HepG2 (cell line): ENCODE measurements around the gene HES1. TPM values are rescaled to one million over a fixed set of nuclear protein-coding genes. Genes with fewer than 3 reads are reported as not detected.

Source experiments
- ADNP ChIP-seq: sonication (generic); formaldehyde crosslinking; IDR thresholded peaks from 2 replicates; pipeline ENCODE4 v1.4.0; 2020; ENCODE audit warnings: missing genetic modification reagents
- MAZ ChIP-seq, 2 experiments: sonication (generic) in 1 of 2; formaldehyde crosslinking in 1 of 2; IDR thresholded peaks; 2 replicates each; pipeline versions ENCODE4 v1.5.0 to v1.6.1; 2012 to 2020; ENCODE audit warnings: low read depth in 2 of 2, mild to moderate bottlenecking in 2 of 2, borderline replicate concordance in 1 of 2, improper control_type of control experiment in 1 of 2, low read length in 1 of 2, missing genetic modification reagents in 1 of 2, moderate library complexity in 1 of 2
- NFE2L2 ChIP-seq: fragments of 150-350 bp; IDR thresholded peaks from 2 replicates; pipeline ENCODE4 v1.6.1; 2014; ENCODE audit warnings: low read length
- PCBP2 ChIP-seq: fragments of 200-400 bp; formaldehyde crosslinking; optimal IDR thresholded peaks from 2 replicates; pipeline ENCODE3; 2018; ENCODE audit warnings: low read length, low read depth; ENCODE audit not compliant: poor library complexity, severe bottlenecking
- RFX5 ChIP-seq: IDR thresholded peaks from 2 replicates; pipeline ENCODE4 v1.6.1; 2011; ENCODE audit warnings: low read depth, low read length, improper control_type of control experiment
- RNF2 ChIP-seq: fragments of 450-650 bp; conservative IDR thresholded peaks from 2 replicates; pipeline ENCODE4 v1.6.1; 2016; ENCODE audit warnings: low read depth
- SMYD3 ChIP-seq: sonication (generic); formaldehyde crosslinking; IDR thresholded peaks from 2 replicates; pipeline ENCODE4 v1.8.1; 2023; ENCODE audit warnings: mild to moderate bottlenecking, missing genetic modification reagents
- ZNF331 ChIP-seq: sonication (generic); formaldehyde crosslinking; IDR thresholded peaks from 2 replicates; pipeline ENCODE4 v1.4.0; 2020; ENCODE audit warnings: missing genetic modification reagents
- ZNF382 ChIP-seq: sonication (generic); formaldehyde crosslinking; IDR thresholded peaks from 2 replicates; pipeline ENCODE4 v1.5.0; 2020; ENCODE audit warnings: missing genetic modification reagents, mild to moderate bottlenecking, borderline replicate concordance
- ZNF549 ChIP-seq: sonication (generic); formaldehyde crosslinking; IDR thresholded peaks from 2 replicates; pipeline ENCODE4 v1.5.0; 2020; ENCODE audit warnings: missing genetic modification reagents
- polyA plus RNA-seq, 8 experiments: library from polyadenylated mRNA; depleted of rRNA in 3 of 8; stranded (reverse) in 7 of 8; unstranded in 1 of 8; fragments of >200 nt; fragmentation: Illumina TruSeq in 4 of 8; extraction: Trizol in 4 of 8; gene quantifications; 2 replicates each; pipeline versions ENCODE4 v1.2.1 to v1.2.3, GENCODE V29; 2011 to 2016; ENCODE audit warnings: low read depth in 4 of 8, missing spikeins in 1 of 8, mixed read lengths in 1 of 8; ENCODE audit not compliant: insufficient read depth in 1 of 8
- total RNA-seq, 5 experiments: library from RNA; depleted of rRNA; stranded (reverse); fragments of >200 nt; fragmentation: Illumina TruSeq; extraction: Trizol; gene quantifications; 2 replicates each; pipeline ENCODE4 v1.2.3, GENCODE V29; 2016; ENCODE audit warnings: low read depth in 1 of 5
- TF ChIP-seq, protein P1 (sequence below), 2 experiments: sonication (generic) in 1 of 2; formaldehyde crosslinking in 1 of 2; IDR thresholded peaks; 2 replicates each; pipeline versions ENCODE4 v1.5.1 to v1.6.1; 2011 to 2020; ENCODE audit warnings: borderline replicate concordance in 1 of 2, low read depth in 1 of 2, low read length in 1 of 2, mild to moderate bottlenecking in 1 of 2, missing genetic modification reagents in 1 of 2, moderate library complexity in 1 of 2
- TF ChIP-seq, protein P2 (sequence below): sonication (generic); formaldehyde crosslinking; IDR thresholded peaks from 2 replicates; pipeline ENCODE4 v1.4.0; 2020; ENCODE audit warnings: missing genetic modification reagents
- TF ChIP-seq, protein P3 (sequence below): sonication (generic); formaldehyde crosslinking; IDR thresholded peaks from 2 replicates; pipeline ENCODE4 v1.4.0; 2020; ENCODE audit warnings: mild to moderate bottlenecking, missing genetic modification reagents

The HES1 gene
- total and polyA plus RNA-seq, 2 of the 13 experiments (the other 11 are each of a cell fraction or from before 2014, with no cell fraction given) = 15.4 to 19.8 TPM

DNA sequence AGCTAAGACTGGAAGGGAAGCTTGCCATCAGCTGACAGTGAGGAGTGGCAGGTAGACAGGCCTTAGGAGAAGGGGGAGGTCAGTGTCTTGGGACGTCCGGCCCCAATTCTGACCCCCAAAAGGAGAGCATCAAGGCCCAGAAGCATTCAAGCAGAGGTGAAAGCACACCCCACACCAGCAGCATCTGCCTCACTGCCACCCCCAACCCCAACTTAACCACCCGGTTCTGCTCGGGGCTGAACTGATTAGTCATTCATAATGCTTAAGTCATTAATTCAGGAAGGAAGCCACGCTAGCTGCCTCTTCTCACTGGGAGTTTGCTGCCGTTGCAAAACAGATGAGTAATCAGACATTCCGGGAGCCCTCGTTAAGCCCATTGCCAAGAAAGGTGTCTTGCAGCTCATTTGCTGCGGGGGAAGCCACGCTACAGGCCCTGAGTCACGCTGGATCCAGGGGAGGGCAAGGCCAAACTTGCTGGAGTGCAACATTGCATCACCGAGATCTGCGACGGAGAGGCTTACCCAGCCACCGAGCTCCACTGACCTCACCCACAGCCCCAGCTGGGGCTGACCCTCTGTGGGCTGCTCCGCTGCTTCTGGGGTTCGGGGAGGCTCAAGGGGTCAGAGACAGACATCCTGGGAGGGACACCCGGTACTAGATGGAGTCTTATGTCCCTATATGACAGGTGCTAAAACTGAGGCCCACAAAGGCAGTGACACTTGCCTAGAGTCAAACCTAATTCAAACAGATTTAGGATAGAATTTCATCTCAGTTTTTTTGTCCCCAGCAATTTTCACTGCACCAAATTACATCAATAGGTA, 46.4 kb upstream of the HES1 start (continued):
- TF ChIP-seq, protein P1, sequence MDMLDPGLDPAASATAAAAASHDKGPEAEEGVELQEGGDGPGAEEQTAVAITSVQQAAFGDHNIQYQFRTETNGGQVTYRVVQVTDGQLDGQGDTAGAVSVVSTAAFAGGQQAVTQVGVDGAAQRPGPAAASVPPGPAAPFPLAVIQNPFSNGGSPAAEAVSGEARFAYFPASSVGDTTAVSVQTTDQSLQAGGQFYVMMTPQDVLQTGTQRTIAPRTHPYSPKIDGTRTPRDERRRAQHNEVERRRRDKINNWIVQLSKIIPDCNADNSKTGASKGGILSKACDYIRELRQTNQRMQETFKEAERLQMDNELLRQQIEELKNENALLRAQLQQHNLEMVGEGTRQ (IDR thresholded peaks at IDR 0.05; ENCODE audit: low read depth, low read length) = no peak
- TF ChIP-seq, protein P1 (CRISPR knock-in tag; IDR thresholded peaks at IDR 0.05; ENCODE audit: borderline replicate concordance) = no peak
- TF ChIP-seq NFE2L2 (no peak), PCBP2 (no peak), ZNF331 (CRISPR knock-in tag) (0 out of 2 replicates have a peak, but pooled peaks have one; percentile 39), ADNP (CRISPR knock-in tag) (no peak), SMYD3 (CRISPR knock-in tag) (no peak), RFX5 (no peak), ZNF549 (CRISPR knock-in tag) (no peak), MAZ (IDR thresholded peaks at IDR 0.05; ENCODE audit: borderline replicate concordance, low read depth, low read length) (no peak), MAZ (CRISPR knock-in tag; IDR thresholded peaks at IDR 0.05; ENCODE audit: low read depth) (peak; percentile 62), RNF2 (no peak), ZNF382 (CRISPR knock-in tag) (no peak)
- TF ChIP-seq, protein P2, sequence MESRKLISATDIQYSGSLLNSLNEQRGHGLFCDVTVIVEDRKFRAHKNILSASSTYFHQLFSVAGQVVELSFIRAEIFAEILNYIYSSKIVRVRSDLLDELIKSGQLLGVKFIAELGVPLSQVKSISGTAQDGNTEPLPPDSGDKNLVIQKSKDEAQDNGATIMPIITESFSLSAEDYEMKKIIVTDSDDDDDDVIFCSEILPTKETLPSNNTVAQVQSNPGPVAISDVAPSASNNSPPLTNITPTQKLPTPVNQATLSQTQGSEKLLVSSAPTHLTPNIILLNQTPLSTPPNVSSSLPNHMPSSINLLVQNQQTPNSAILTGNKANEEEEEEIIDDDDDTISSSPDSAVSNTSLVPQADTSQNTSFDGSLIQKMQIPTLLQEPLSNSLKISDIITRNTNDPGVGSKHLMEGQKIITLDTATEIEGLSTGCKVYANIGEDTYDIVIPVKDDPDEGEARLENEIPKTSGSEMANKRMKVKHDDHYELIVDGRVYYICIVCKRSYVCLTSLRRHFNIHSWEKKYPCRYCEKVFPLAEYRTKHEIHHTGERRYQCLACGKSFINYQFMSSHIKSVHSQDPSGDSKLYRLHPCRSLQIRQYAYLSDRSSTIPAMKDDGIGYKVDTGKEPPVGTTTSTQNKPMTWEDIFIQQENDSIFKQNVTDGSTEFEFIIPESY = peak; percentile 33; the same call in 1 of the 2 replicates
- TF ChIP-seq, protein P3, sequence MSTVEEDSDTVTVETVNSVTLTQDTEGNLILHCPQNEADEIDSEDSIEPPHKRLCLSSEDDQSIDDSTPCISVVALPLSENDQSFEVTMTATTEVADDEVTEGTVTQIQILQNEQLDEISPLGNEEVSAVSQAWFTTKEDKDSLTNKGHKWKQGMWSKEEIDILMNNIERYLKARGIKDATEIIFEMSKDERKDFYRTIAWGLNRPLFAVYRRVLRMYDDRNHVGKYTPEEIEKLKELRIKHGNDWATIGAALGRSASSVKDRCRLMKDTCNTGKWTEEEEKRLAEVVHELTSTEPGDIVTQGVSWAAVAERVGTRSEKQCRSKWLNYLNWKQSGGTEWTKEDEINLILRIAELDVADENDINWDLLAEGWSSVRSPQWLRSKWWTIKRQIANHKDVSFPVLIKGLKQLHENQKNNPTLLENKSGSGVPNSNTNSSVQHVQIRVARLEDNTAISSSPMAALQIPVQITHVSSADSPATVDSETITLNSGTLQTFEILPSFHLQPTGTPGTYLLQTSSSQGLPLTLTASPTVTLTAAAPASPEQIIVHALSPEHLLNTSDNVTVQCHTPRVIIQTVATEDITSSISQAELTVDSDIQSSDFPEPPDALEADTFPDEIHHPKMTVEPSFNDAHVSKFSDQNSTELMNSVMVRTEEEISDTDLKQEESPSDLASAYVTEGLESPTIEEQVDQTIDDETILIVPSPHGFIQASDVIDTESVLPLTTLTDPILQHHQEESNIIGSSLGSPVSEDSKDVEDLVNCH (CRISPR knock-in tag) = no peak
